IMR-90 (cell line): ENCODE results near the gene NT5E. TPM values are rescaled to one million over a fixed set of nuclear protein-coding genes. Genes with fewer than 3 reads are reported as not detected.

Source experiments
- ATAC-seq: fragments of 200-7000 bp; cut with Tn5 transposase; 2 replicates; pipeline ENCODE4 v1.9.1; 2020; ENCODE audit warnings: low read depth, mild to moderate bottlenecking, moderate library complexity
- BruUV-seq: library from RNA; stranded (reverse); fragments of 400-500 nt; replicated peaks from 2 replicates; lab custom pipeline; 2021; lab: Mats Ljungman, UMichigan
- CTCF ChIA-PET: fragments of 300-600 bp; formaldehyde crosslinking; extraction: SDS; loops from one replicate; lab custom pipeline; 2021; ENCODE audit warnings: antibody characterized with exemption; lab: Yijun Ruan, JAX
- POLR2A ChIA-PET: fragments of 300-600 bp; sonication (Branson Sonifier 250); formaldehyde crosslinking; loops from one replicate; lab custom pipeline; 2022; ENCODE audit warnings: antibody characterized with exemption; ENCODE audit not compliant: unreplicated experiment; lab: Charles Lee
- DNase-seq: peaks from one replicate; pipeline ENCODE4 v3.0.0; 2013
- H2AFZ ChIP-seq: replicated peaks from 2 replicates; pipeline ENCODE3; 2013; ENCODE audit warnings: low read length, mild to moderate bottlenecking; ENCODE audit not compliant: poor library complexity
- H2AK5ac ChIP-seq: 2 replicates; pipeline ENCODE4 v1.6.1; 2013; ENCODE audit warnings: low read depth, low read length, inconsistent platforms
- H2AK9ac ChIP-seq: replicated peaks from 2 replicates; pipeline ENCODE3; 2013; ENCODE audit warnings: mild to moderate bottlenecking, low read depth, low read length, moderate library complexity; ENCODE audit not compliant: poor library complexity
- H2BK120ac ChIP-seq: 2 replicates; pipeline ENCODE4 v1.6.1; 2013; ENCODE audit warnings: low read depth, low read length, inconsistent platforms
- H2BK15ac ChIP-seq: 3 replicates; pipeline ENCODE4 v1.6.1; 2013; ENCODE audit warnings: low read depth, low read length, inconsistent platforms
- H2BK20ac ChIP-seq: 2 replicates; pipeline ENCODE4 v1.6.1; 2013; ENCODE audit warnings: low read depth, mild to moderate bottlenecking, inconsistent platforms, low read length, moderate library complexity
- H2BK5ac ChIP-seq: 2 replicates; pipeline ENCODE4 v1.6.1; 2013; ENCODE audit warnings: mild to moderate bottlenecking, low read depth, low read length, inconsistent platforms; ENCODE audit not compliant: poor library complexity, severe bottlenecking
- H3K14ac ChIP-seq: replicated peaks from 2 replicates; pipeline ENCODE4 v1.6.1; 2013; ENCODE audit warnings: low read depth, low read length, inconsistent platforms
- H3K18ac ChIP-seq: 2 replicates; pipeline ENCODE4 v1.6.1; 2013; ENCODE audit warnings: low read depth, low read length, control low read depth
- H3K23ac ChIP-seq: 2 replicates; pipeline ENCODE4 v1.6.1; 2013; ENCODE audit warnings: low read depth, low read length, inconsistent platforms
- H3K27ac ChIP-seq: 2 replicates; pipeline ENCODE4 v1.5.1; 2013; ENCODE audit warnings: mild to moderate bottlenecking, control low read depth, low read length; ENCODE audit not compliant: insufficient read depth
- H3K27me3 ChIP-seq: 2 replicates; pipeline ENCODE4 v1.6.1; 2013; ENCODE audit warnings: low read length; ENCODE audit not compliant: control insufficient read depth, insufficient read depth
- H3K36me3 ChIP-seq: 2 replicates; pipeline ENCODE4 v1.6.1; 2013; ENCODE audit warnings: low read length, mixed read lengths; ENCODE audit not compliant: control insufficient read depth, insufficient read depth
- H3K4ac ChIP-seq: 2 replicates; pipeline ENCODE4 v1.6.1; 2013; ENCODE audit warnings: low read depth, low read length, inconsistent platforms
- H3K4me1 ChIP-seq: 2 replicates; pipeline ENCODE4 v1.6.1; 2013; ENCODE audit warnings: low read length, mixed read lengths; ENCODE audit not compliant: control insufficient read depth, insufficient read depth
- H3K4me2 ChIP-seq: 2 replicates; pipeline ENCODE4 v1.6.1; 2013; ENCODE audit warnings: low read depth, mild to moderate bottlenecking, control low read depth, low read length, moderate library complexity
- H3K4me3 ChIP-seq: 2 replicates; pipeline ENCODE4 v1.5.1; 2013; ENCODE audit warnings: low read depth, mild to moderate bottlenecking, control low read depth, low read length, moderate library complexity; ENCODE audit not compliant: insufficient read depth
- H3K56ac ChIP-seq: 2 replicates; pipeline ENCODE4 v1.6.1; 2013; ENCODE audit warnings: low read length, inconsistent platforms; ENCODE audit not compliant: insufficient read depth; ENCODE audit errors: extremely low read depth
- H3K79me1 ChIP-seq, 2 experiments: 2 replicates each; pipeline ENCODE4 v1.6.1; 2013; ENCODE audit warnings: low read length in 2 of 2, inconsistent platforms in 1 of 2, low read depth in 1 of 2
- H3K9ac ChIP-seq: 2 replicates; pipeline ENCODE4 v1.6.1; 2013; ENCODE audit warnings: low read depth, low read length, control low read depth
- H3K9me1 ChIP-seq: 2 replicates; pipeline ENCODE4 v1.6.1; 2013; ENCODE audit warnings: low read length, inconsistent platforms; ENCODE audit not compliant: insufficient read depth
- H3K9me3 ChIP-seq: 2 replicates; pipeline ENCODE4 v1.6.1; 2013; ENCODE audit warnings: low read length; ENCODE audit not compliant: control insufficient read depth, insufficient read depth
- H4K20me1 ChIP-seq: 2 replicates; pipeline ENCODE4 v1.6.1; 2013; ENCODE audit warnings: low read length, inconsistent platforms; ENCODE audit not compliant: insufficient read depth
- H4K5ac ChIP-seq: 2 replicates; pipeline ENCODE4 v1.6.1; 2013; ENCODE audit warnings: mild to moderate bottlenecking, low read depth, low read length, control low read depth
- H4K8ac ChIP-seq, 2 experiments: 2 replicates each; pipeline ENCODE4 v1.6.1; 2013; ENCODE audit warnings: low read depth in 2 of 2, low read length in 2 of 2, control low read depth in 1 of 2, inconsistent platforms in 1 of 2
- H4K91ac ChIP-seq: 2 replicates; pipeline ENCODE4 v1.6.1; 2013; ENCODE audit warnings: low read depth, low read length, inconsistent platforms; ENCODE audit not compliant: insufficient read depth
- BHLHE40 ChIP-seq: fragments of 150-350 bp; IDR thresholded peaks from 2 replicates; pipeline ENCODE4 v1.6.1; 2016; ENCODE audit warnings: mild to moderate bottlenecking, low read depth, low read length
- CEBPB ChIP-seq: IDR thresholded peaks from 2 replicates; pipeline ENCODE4 v1.6.1; 2012; ENCODE audit warnings: low read depth, low read length, improper control_type of control experiment
- CHD1 ChIP-seq: IDR thresholded peaks from 2 replicates; pipeline ENCODE4 v1.6.1; 2012; ENCODE audit warnings: low read depth, low read length, improper control_type of control experiment
- MAFK ChIP-seq: IDR thresholded peaks from 2 replicates; pipeline ENCODE4 v1.6.1; 2012; ENCODE audit warnings: low read depth, low read length, improper control_type of control experiment
- MAZ ChIP-seq: IDR thresholded peaks from 2 replicates; pipeline ENCODE4 v1.6.1; 2012; ENCODE audit warnings: low read depth, mild to moderate bottlenecking, low read length, improper control_type of control experiment, moderate library complexity, borderline replicate concordance
- MXI1 ChIP-seq: IDR thresholded peaks from 2 replicates; pipeline ENCODE4 v1.6.1; 2012; ENCODE audit warnings: low read depth, mild to moderate bottlenecking, low read length, moderate library complexity, borderline replicate concordance
- NFE2L2 ChIP-seq: fragments of 150-350 bp; IDR thresholded peaks from 2 replicates; pipeline ENCODE4 v1.6.1; 2016; ENCODE audit warnings: low read depth, mild to moderate bottlenecking, low read length
- POLR2A ChIP-seq: IDR thresholded peaks from 2 replicates; pipeline ENCODE4 v1.6.1; 2012; ENCODE audit warnings: mild to moderate bottlenecking, low read depth, low read length
- RAD21 ChIP-seq: IDR thresholded peaks from 2 replicates; pipeline ENCODE4 v1.6.1; 2012; ENCODE audit warnings: low read length, improper control_type of control experiment
- RCOR1 ChIP-seq: IDR thresholded peaks from 2 replicates; pipeline ENCODE4 v1.6.1; 2012; ENCODE audit warnings: mild to moderate bottlenecking, low read length, improper control_type of control experiment; ENCODE audit not compliant: insufficient replicate concordance
- SMC3 ChIP-seq: fragments of 150-350 bp; IDR thresholded peaks from 2 replicates; pipeline ENCODE4 v1.6.1; 2016; ENCODE audit warnings: low read depth, mild to moderate bottlenecking, antibody characterized with exemption, low read length, moderate library complexity
- USF2 ChIP-seq: fragments of 150-350 bp; IDR thresholded peaks from 2 replicates; pipeline ENCODE4 v1.6.1; 2017; ENCODE audit warnings: mild to moderate bottlenecking, antibody characterized with exemption, low read length, low read depth
- WGBS, 2 experiments: methylation state at CpG; one replicate each; pipeline versions ENCODE4 v1.1.5 to v1.1.7; 2013; ENCODE audit warnings: missing lambda C conversion rate in 2 of 2; ENCODE audit not compliant: insufficient read length in 1 of 2; ENCODE audit errors: extremely low coverage in 2 of 2; 5-methylcytosine and 5-hydroxymethylcytosine counted together
- dilution Hi-C: fragments of 300-500 bp; cut with HindIII; formaldehyde crosslinking; loops from one replicate; pipeline ENCODE4 v1.14.3; 2018; ENCODE audit warnings: low sequenced_read_pairs; ENCODE audit not compliant: unreplicated experiment
- in situ Hi-C: fragments of 300-500 bp; cut with MboI; formaldehyde crosslinking; loops from 3 replicates; pipeline ENCODE4 v1.14.3; 2019; ENCODE audit warnings: low sequenced_read_pairs, inconsistent platforms, mixed read lengths
- intact Hi-C: fragments of 100-400 bp; cut with micrococcal nuclease; formaldehyde crosslinking; loops from 2 replicates; pipeline ENCODE4 v1.10.0; 2022
- polyA plus RNA-seq, 3 experiments: library from polyadenylated mRNA; depleted of rRNA; stranded (reverse); fragments of >200 nt; gene quantifications; 2 replicates each; pipeline ENCODE4 v1.2.3, GENCODE V29; 2012; ENCODE audit warnings: low replicate concordance in 1 of 3
- total RNA-seq: library from RNA; depleted of rRNA; stranded (reverse); fragments of >200 nt; gene quantifications from 2 replicates; pipeline ENCODE4 v1.2.3, GENCODE V29; 2012
- TF ChIP-seq, protein P1 (sequence below): conservative IDR thresholded peaks from 2 replicates; pipeline ENCODE4 v1.5.1; 2012; ENCODE audit warnings: mild to moderate bottlenecking, low read depth, low read length, improper control_type of control experiment
- TF ChIP-seq, protein P2 (sequence below): fragments of 150-350 bp; IDR thresholded peaks from 2 replicates; pipeline ENCODE4 v1.6.1; 2016; ENCODE audit warnings: low read depth, mild to moderate bottlenecking, low read length, moderate library complexity, borderline replicate concordance

Gene NT5E
- total and polyA plus RNA-seq, 2 of the 4 experiments (the other 2 are of a cell fraction) = 153 to 280 TPM

DNA sequence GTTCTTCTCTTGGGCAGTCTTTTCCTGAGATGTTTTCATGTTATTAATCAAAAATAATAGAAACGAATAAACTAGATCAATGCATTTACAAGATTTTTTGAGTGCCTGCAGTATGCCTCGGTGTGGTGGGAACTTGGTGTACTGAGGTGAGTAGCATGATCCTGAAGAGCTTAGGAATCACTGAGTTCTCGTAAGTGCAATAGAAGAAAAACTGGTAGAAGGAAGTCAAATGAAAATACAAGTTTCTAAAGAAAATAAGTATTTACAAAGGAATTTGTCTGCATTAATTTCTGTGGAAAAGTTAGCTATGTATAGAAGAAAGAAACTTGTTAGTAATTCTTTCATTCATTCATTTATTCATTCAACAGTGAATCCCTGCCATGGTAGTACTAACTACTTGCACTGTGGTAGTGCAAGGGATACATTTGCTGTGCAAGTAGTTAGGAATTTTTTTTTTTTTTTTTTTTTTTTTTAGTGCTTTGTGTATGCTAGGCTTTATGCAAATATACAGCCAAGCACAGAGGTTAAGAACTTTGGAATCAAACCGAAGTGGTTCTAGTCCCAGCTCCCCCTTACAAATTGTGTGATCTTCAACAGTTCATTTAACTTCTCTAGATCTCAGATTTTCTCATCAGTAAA lies 13.9 kb downstream of the NT5E start:
- intact Hi-C loops (no loop called here), in situ Hi-C loops (no loop called here), dilution Hi-C loops (no loop called here)
- ChIA-PET CTCF (interaction anchor here (1.1 to 1.8 kb wide), 2 partner anchors 19 to 59 kb away, joined by 4 to 6 read pairs; no protein-coding TSS in a partner anchor), POLR2A (interaction anchor here (0.6 kb wide), 1 partner anchor 50 kb away, joined by 3 read pairs; no protein-coding TSS in a partner anchor)
- ATAC-seq (no peak), DNase-seq (no peak)
- Histone ChIP-seq H4K8ac (peak overlapping the region; percentile 59 to 80), H3K56ac (peak overlapping the region; percentile 93), H4K91ac (peak overlapping the region; percentile 73), H3K4me2 (peak overlapping the region; percentile 39; the same call in 1 of the 2 replicates), H4K20me1 (peaks cover 18% of the 10 kb centered on the region), H2BK5ac (peak overlapping the region; percentile 90), H2AK5ac (peak overlapping the region; percentile 94), H2BK20ac (peak overlapping the region; percentile 97), H2AK9ac (no peak overlapping the region), H3K4me3 (no peak overlapping the region), H3K36me3 (peaks cover 4% of the 10 kb centered on the region; the same call in 1 of the 2 replicates), H2BK15ac (peak overlapping the region; percentile 92; the same call in 1 of the 3 replicates), H3K27me3 (no peaks in the 10 kb centered on the region), H3K27ac (peak overlapping the region; percentile 32; the same call in 1 of the 2 replicates), H4K5ac (no peak overlapping the region; the same call in 1 of the 2 replicates), H3K14ac (peak overlapping the region; percentile 94), H3K9ac (peak overlapping the region; percentile 52; the same call in 1 of the 2 replicates), H3K9me1 (peaks cover 50% of the 10 kb centered on the region), H2AFZ (no peak overlapping the region), H3K9me3 (no peaks in the 10 kb centered on the region), H3K4me1 (peaks cover 41% of the 10 kb centered on the region), H3K79me1 (peaks cover 40 to 65% of the 10 kb centered on the region in 2 experiments), H3K18ac (peak overlapping the region; percentile 90; the same call in 1 of the 2 replicates), H3K23ac (peak overlapping the region; percentile 71; the same call in 1 of the 2 replicates), H2BK120ac (peak overlapping the region; percentile 97), H3K4ac (peak overlapping the region; percentile 95)
- 0% methylated on average over 1 of the region's 4 CpGs; no CpG with 5 or more reads in 1 of the 2 experiments for WGBS, 2 experiments
- no TSS peak for BruUV-seq
- TF ChIP-seq CEBPB (no peak), RCOR1 (no peak), POLR2A (no peak), MAFK (no peak), USF2 (no peak), BHLHE40 (no peak), MXI1 (no peak), CHD1 (no peak), MAZ (no peak), SMC3 (no peak), NFE2L2 (no peak), RAD21 (no peak; the same call in 1 of the 2 replicates)
- TF ChIP-seq, protein P1, sequence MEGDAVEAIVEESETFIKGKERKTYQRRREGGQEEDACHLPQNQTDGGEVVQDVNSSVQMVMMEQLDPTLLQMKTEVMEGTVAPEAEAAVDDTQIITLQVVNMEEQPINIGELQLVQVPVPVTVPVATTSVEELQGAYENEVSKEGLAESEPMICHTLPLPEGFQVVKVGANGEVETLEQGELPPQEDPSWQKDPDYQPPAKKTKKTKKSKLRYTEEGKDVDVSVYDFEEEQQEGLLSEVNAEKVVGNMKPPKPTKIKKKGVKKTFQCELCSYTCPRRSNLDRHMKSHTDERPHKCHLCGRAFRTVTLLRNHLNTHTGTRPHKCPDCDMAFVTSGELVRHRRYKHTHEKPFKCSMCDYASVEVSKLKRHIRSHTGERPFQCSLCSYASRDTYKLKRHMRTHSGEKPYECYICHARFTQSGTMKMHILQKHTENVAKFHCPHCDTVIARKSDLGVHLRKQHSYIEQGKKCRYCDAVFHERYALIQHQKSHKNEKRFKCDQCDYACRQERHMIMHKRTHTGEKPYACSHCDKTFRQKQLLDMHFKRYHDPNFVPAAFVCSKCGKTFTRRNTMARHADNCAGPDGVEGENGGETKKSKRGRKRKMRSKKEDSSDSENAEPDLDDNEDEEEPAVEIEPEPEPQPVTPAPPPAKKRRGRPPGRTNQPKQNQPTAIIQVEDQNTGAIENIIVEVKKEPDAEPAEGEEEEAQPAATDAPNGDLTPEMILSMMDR = no peak
- TF ChIP-seq, protein P2, sequence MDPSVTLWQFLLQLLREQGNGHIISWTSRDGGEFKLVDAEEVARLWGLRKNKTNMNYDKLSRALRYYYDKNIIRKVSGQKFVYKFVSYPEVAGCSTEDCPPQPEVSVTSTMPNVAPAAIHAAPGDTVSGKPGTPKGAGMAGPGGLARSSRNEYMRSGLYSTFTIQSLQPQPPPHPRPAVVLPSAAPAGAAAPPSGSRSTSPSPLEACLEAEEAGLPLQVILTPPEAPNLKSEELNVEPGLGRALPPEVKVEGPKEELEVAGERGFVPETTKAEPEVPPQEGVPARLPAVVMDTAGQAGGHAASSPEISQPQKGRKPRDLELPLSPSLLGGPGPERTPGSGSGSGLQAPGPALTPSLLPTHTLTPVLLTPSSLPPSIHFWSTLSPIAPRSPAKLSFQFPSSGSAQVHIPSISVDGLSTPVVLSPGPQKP = no peak
